Measurements from ENCODE around the gene DGKB. TPM values are rescaled to one million over a fixed set of nuclear protein-coding genes. Genes with fewer than 3 reads are reported as not detected.

Gene DGKB
- total and polyA plus RNA-seq, 2 donors (not counting 1 experiment from before 2014, with no cell fraction given), result 0.31 TPM; not detected in 1

GRCh38 chr7:14229047-14229446 is 673.5 kb downstream of the DGKB start:
- Histone ChIP-seq H3K27ac (ENCODE audit: insufficient read depth, low read length) (no peak overlapping the region), H3K9me3 (ENCODE audit: control insufficient read depth, insufficient read depth, low read depth, low read length) (no peaks in the 10 kb centered on the region), H3K27me3 (ENCODE audit: control insufficient read depth, insufficient read depth, low read length) (no peaks in the 10 kb centered on the region), H3K36me3 (ENCODE audit: control insufficient read depth, insufficient read depth, low read length) (no peaks in the 10 kb centered on the region), H3K4me2 (ENCODE audit: extremely low read depth, insufficient read depth, low read length) (no peak overlapping the region), H3K4me3 (replicated peaks in 1 of 4; ENCODE audit: control extremely low read depth in 1 of 4, insufficient read depth in 1 of 4, low read depth in 3 of 4, low read length in 4 of 4) (no peak overlapping the region), H3K4me1 (ENCODE audit: control insufficient read depth, extremely low read depth, insufficient read depth, low read length) (no peaks in the 10 kb centered on the region), H3K9ac (ENCODE audit: insufficient read depth, low read length) (no peak overlapping the region), H2AFZ (ENCODE audit: low read length) (no peak overlapping the region), H3K79me2 (ENCODE audit: control insufficient read depth, insufficient read depth, low read length) (no peaks in the 10 kb centered on the region), H4K20me1 (ENCODE audit: control insufficient read depth, extremely low read depth, insufficient read depth, low read length) (no peaks in the 10 kb centered on the region)
- peak in 1 of 2 donors; percentile 38 for DNase-seq (ENCODE audit: low read depth in 2 of 2)
- TF ChIP-seq EZH2 (IDR thresholded peaks at IDR 0.05; ENCODE audit: low read length, missing control alignments), result no peak
- TF ChIP-seq CTCF (conservative IDR thresholded peaks at IDR 0.05 in 1 of 2, IDR thresholded peaks at IDR 0.05 in 1 of 2; ENCODE audit: low read depth in 1 of 2, low read length in 2 of 2), result no peak

- no peaks in the 10 kb centered on the region for H3K27me3 ChIP-seq (ENCODE audit: control insufficient read depth, insufficient read depth, low read length)
- no peak overlapping the region for H2AFZ ChIP-seq (ENCODE audit: low read length)
- H3K79me2 ChIP-seq (ENCODE audit: control insufficient read depth, insufficient read depth, low read length), result no peaks in the 10 kb centered on the region
- DNase-seq (ENCODE audit: low read depth in 2 of 2), result peak in 1 of 2 donors; percentile 57
- H3K4me3 ChIP-seq (replicated peaks in 1 of 4; ENCODE audit: control extremely low read depth in 1 of 4, insufficient read depth in 1 of 4, low read depth in 3 of 4, low read length in 4 of 4), result no peak overlapping the region
- H3K9me3 ChIP-seq (ENCODE audit: control insufficient read depth, insufficient read depth, low read depth, low read length), result no peaks in the 10 kb centered on the region
- no peak overlapping the region for H3K27ac ChIP-seq (ENCODE audit: insufficient read depth, low read length)
- no peaks in the 10 kb centered on the region for H3K4me1 ChIP-seq (ENCODE audit: control insufficient read depth, extremely low read depth, insufficient read depth, low read length)
- no peak for TF ChIP-seq CTCF (conservative IDR thresholded peaks at IDR 0.05 in 1 of 2, IDR thresholded peaks at IDR 0.05 in 1 of 2; ENCODE audit: low read depth in 1 of 2, low read length in 2 of 2)
- TF ChIP-seq EZH2 (IDR thresholded peaks at IDR 0.05; ENCODE audit: low read length, missing control alignments), result no peak
- no peaks in the 10 kb centered on the region for H4K20me1 ChIP-seq (ENCODE audit: control insufficient read depth, extremely low read depth, insufficient read depth, low read length)
- H3K4me2 ChIP-seq (ENCODE audit: extremely low read depth, insufficient read depth, low read length), result no peak overlapping the region
- no peaks in the 10 kb centered on the region for H3K36me3 ChIP-seq (ENCODE audit: control insufficient read depth, insufficient read depth, low read length)
- H3K9ac ChIP-seq (ENCODE audit: insufficient read depth, low read length), result no peak overlapping the region
Measured at GRCh38 chr7:14228341-14228740, 674.2 kb downstream of the DGKB start.

GRCh38 chr7:14226126-14226525 is 676.4 kb downstream of the DGKB start:
- Histone ChIP-seq H3K9me3 (ENCODE audit: control insufficient read depth, insufficient read depth, low read depth, low read length) (no peaks in the 10 kb centered on the region), H2AFZ (ENCODE audit: low read length) (no peak overlapping the region), H3K36me3 (ENCODE audit: control insufficient read depth, insufficient read depth, low read length) (no peaks in the 10 kb centered on the region), H3K79me2 (ENCODE audit: control insufficient read depth, insufficient read depth, low read length) (no peaks in the 10 kb centered on the region), H4K20me1 (ENCODE audit: control insufficient read depth, extremely low read depth, insufficient read depth, low read length) (no peaks in the 10 kb centered on the region), H3K4me3 (replicated peaks in 1 of 4; ENCODE audit: control extremely low read depth in 1 of 4, insufficient read depth in 1 of 4, low read depth in 3 of 4, low read length in 4 of 4) (no peak overlapping the region), H3K4me2 (ENCODE audit: extremely low read depth, insufficient read depth, low read length) (no peak overlapping the region), H3K9ac (ENCODE audit: insufficient read depth, low read length) (no peak overlapping the region), H3K27ac (ENCODE audit: insufficient read depth, low read length) (no peak overlapping the region), H3K4me1 (ENCODE audit: control insufficient read depth, extremely low read depth, insufficient read depth, low read length) (no peaks in the 10 kb centered on the region), H3K27me3 (ENCODE audit: control insufficient read depth, insufficient read depth, low read length) (no peaks in the 10 kb centered on the region)
- TF ChIP-seq EZH2 (IDR thresholded peaks at IDR 0.05; ENCODE audit: low read length, missing control alignments) (no peak), CTCF (conservative IDR thresholded peaks at IDR 0.05 in 1 of 2, IDR thresholded peaks at IDR 0.05 in 1 of 2; ENCODE audit: low read depth in 1 of 2, low read length in 2 of 2) (no peak)
- no peak for DNase-seq (ENCODE audit: low read depth in 2 of 2)
